Loucy (cell line): ENCODE data around the gene SEMA7A.

ENCODE experiments used
- H2AFZ ChIP-seq: fragments of 200-600 bp; sonication (generic); 2 replicates; pipeline ENCODE4 v1.6.0; 2016; ENCODE audit warnings: antibody characterized with exemption, mild to moderate bottlenecking, low read length, moderate library complexity
- H3F3A ChIP-seq: fragments of 200-600 bp; 2 replicates; pipeline ENCODE4 v1.6.0; 2016; ENCODE audit warnings: antibody characterized with exemption, low read depth, mild to moderate bottlenecking
- H3K27me3 ChIP-seq: fragments of 200-600 bp; sonication (generic); 2 replicates; pipeline ENCODE4 v1.6.1; 2014; ENCODE audit warnings: low read length, mild to moderate bottlenecking; ENCODE audit not compliant: insufficient read depth, poor library complexity, severe bottlenecking
- H3K36me3 ChIP-seq: fragments of 200-600 bp; sonication (generic); 2 replicates; pipeline ENCODE4 v1.6.1; 2016; ENCODE audit warnings: low read length; ENCODE audit not compliant: insufficient read depth
- H3K4me1 ChIP-seq: fragments of 200-600 bp; sonication (generic); 2 replicates; pipeline ENCODE4 v1.5.1; 2014; ENCODE audit warnings: low read length, mild to moderate bottlenecking; ENCODE audit not compliant: insufficient read depth, poor library complexity, severe bottlenecking
- H3K4me2 ChIP-seq: fragments of 200-600 bp; sonication (generic); 2 replicates; pipeline ENCODE4 v1.6.0; 2014; ENCODE audit warnings: antibody characterized with exemption, low read length, low read depth, mild to moderate bottlenecking; ENCODE audit not compliant: poor library complexity, severe bottlenecking
- H3K4me3 ChIP-seq: fragments of 200-600 bp; sonication (generic); 2 replicates; pipeline ENCODE4 v1.5.1; 2014; ENCODE audit warnings: low read length, mild to moderate bottlenecking, mixed read lengths; ENCODE audit not compliant: poor library complexity, severe bottlenecking
- H3K79me2 ChIP-seq: fragments of 200-600 bp; sonication (generic); 2 replicates; pipeline ENCODE4 v1.6.1; 2014; ENCODE audit warnings: low read length; ENCODE audit not compliant: insufficient read depth
- H3K9ac ChIP-seq: fragments of 200-600 bp; sonication (generic); 2 replicates; pipeline ENCODE4 v1.6.0; 2014; ENCODE audit warnings: mild to moderate bottlenecking, low read depth, low read length, moderate library complexity; ENCODE audit not compliant: poor library complexity, severe bottlenecking
- H3K9me2 ChIP-seq: fragments of 200-600 bp; sonication (generic); replicated peaks from 2 replicates; pipeline ENCODE4 v1.6.1; 2016; ENCODE audit warnings: low read depth, low read length, mixed read lengths
- H3K9me3 ChIP-seq: fragments of 200-600 bp; sonication (generic); 2 replicates; pipeline ENCODE4 v1.6.1; 2014; ENCODE audit warnings: mild to moderate bottlenecking, antibody characterized with exemption, low read length, low read depth; ENCODE audit not compliant: insufficient read depth
- H4K20me1 ChIP-seq: fragments of 200-600 bp; sonication (generic); 2 replicates; pipeline ENCODE4 v1.6.0; 2014; ENCODE audit warnings: antibody characterized with exemption, low read length, mild to moderate bottlenecking; ENCODE audit not compliant: insufficient read depth, poor library complexity, severe bottlenecking
- EZH2phosphoT487 ChIP-seq: fragments of 200-600 bp; IDR thresholded peaks from 2 replicates; pipeline ENCODE4 v1.6.1; 2018; ENCODE audit warnings: antibody characterized with exemption, mild to moderate bottlenecking, moderate library complexity, borderline replicate concordance
- TF ChIP-seq, protein P1 (sequence below): fragments of 200-600 bp; sonication (generic); conservative IDR thresholded peaks from 2 replicates; pipeline ENCODE4 v1.5.1; 2014; ENCODE audit warnings: mild to moderate bottlenecking, antibody characterized with exemption, low read length

The SEMA7A gene

GRCh38 chr15:74464897-74465296, 31.1 kb upstream of the SEMA7A start:
- no peak overlapping the region for H3K4me3 ChIP-seq
- no peak overlapping the region for H2AFZ ChIP-seq
- TF ChIP-seq, protein P1, sequence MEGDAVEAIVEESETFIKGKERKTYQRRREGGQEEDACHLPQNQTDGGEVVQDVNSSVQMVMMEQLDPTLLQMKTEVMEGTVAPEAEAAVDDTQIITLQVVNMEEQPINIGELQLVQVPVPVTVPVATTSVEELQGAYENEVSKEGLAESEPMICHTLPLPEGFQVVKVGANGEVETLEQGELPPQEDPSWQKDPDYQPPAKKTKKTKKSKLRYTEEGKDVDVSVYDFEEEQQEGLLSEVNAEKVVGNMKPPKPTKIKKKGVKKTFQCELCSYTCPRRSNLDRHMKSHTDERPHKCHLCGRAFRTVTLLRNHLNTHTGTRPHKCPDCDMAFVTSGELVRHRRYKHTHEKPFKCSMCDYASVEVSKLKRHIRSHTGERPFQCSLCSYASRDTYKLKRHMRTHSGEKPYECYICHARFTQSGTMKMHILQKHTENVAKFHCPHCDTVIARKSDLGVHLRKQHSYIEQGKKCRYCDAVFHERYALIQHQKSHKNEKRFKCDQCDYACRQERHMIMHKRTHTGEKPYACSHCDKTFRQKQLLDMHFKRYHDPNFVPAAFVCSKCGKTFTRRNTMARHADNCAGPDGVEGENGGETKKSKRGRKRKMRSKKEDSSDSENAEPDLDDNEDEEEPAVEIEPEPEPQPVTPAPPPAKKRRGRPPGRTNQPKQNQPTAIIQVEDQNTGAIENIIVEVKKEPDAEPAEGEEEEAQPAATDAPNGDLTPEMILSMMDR: no peak
- no peak for TF ChIP-seq EZH2phosphoT487
- H3K9ac ChIP-seq: no peak overlapping the region
- H3F3A ChIP-seq: 0 out of 2 replicates have a peak, but pooled peaks cover 4% of the 10 kb centered on the region
- H3K9me3 ChIP-seq: no peaks in the 10 kb centered on the region
- no peaks in the 10 kb centered on the region for H3K9me2 ChIP-seq
- peak overlapping the region; percentile 36 for H3K4me2 ChIP-seq
- peaks cover 27% of the 10 kb centered on the region for H3K4me1 ChIP-seq
- no peaks in the 10 kb centered on the region for H3K27me3 ChIP-seq
- H3K36me3 ChIP-seq: no peaks in the 10 kb centered on the region
- H4K20me1 ChIP-seq: peaks cover 2% of the 10 kb centered on the region
- peaks cover 30% of the 10 kb centered on the region for H3K79me2 ChIP-seq

- no peak overlapping the region for H2AFZ ChIP-seq
- H3K4me2 ChIP-seq: peak overlapping the region; percentile 36
- no peak overlapping the region for H3K4me3 ChIP-seq
- no peaks in the 10 kb centered on the region for H3K9me3 ChIP-seq
- H3F3A ChIP-seq: 0 out of 2 replicates have a peak, but pooled peaks cover 4% of the 10 kb centered on the region
- no peaks in the 10 kb centered on the region for H3K27me3 ChIP-seq
- no peaks in the 10 kb centered on the region for H3K9me2 ChIP-seq
- TF ChIP-seq, protein P1: no peak
- TF ChIP-seq EZH2phosphoT487: no peak
- no peaks in the 10 kb centered on the region for H3K36me3 ChIP-seq
- H4K20me1 ChIP-seq: peaks cover 2% of the 10 kb centered on the region
- H3K79me2 ChIP-seq: peaks cover 30% of the 10 kb centered on the region
- H3K9ac ChIP-seq: no peak overlapping the region
- H3K4me1 ChIP-seq: peaks cover 27% of the 10 kb centered on the region
Measured at GRCh38 chr15:74464216-74464615, 30.5 kb upstream of the SEMA7A start.

GRCh38 chr15:74463634-74464033, 29.9 kb upstream of the SEMA7A start:
- Histone ChIP-seq H3K4me2 (peak overlapping the region; percentile 78), H3K9me3 (no peaks in the 10 kb centered on the region)

More at GRCh38 chr15:74463634-74464033, 29.9 kb upstream of the SEMA7A start:
- no peaks in the 10 kb centered on the region for H3K9me2 ChIP-seq
- H3K4me1 ChIP-seq: peaks cover 29% of the 10 kb centered on the region
- H3K4me3 ChIP-seq: peak overlapping the region; percentile 97
- H3F3A ChIP-seq: peaks cover 4% of the 10 kb centered on the region; the same call in 1 of the 2 replicates
- H2AFZ ChIP-seq: no peak overlapping the region
- H4K20me1 ChIP-seq: peaks cover 2% of the 10 kb centered on the region
- TF ChIP-seq, protein P1: no peak
- no peak for TF ChIP-seq EZH2phosphoT487
- H3K9ac ChIP-seq: no peak overlapping the region
- no peaks in the 10 kb centered on the region for H3K36me3 ChIP-seq
- peaks cover 30% of the 10 kb centered on the region for H3K79me2 ChIP-seq
- H3K27me3 ChIP-seq: no peaks in the 10 kb centered on the region
